HL-60 (cell line): ENCODE data around the gene HMCES.

Experiments used
- DNase-seq, 2 experiments: peaks; one replicate each; pipeline ENCODE4 v3.0.0-alpha.2; 2010 to 2020; ENCODE audit warnings: low read depth in 1 of 2, low spot score in 1 of 2
- H3K27ac ChIP-seq: fragments of 250-450 bp; sonication (Bioruptor Pico); replicated peaks from 2 replicates; pipeline ENCODE4 v1.5.1; 2020; ENCODE audit warnings: mild to moderate bottlenecking, moderate library complexity
- H3K27me3 ChIP-seq: fragments of 250-450 bp; sonication (Bioruptor Pico); 2 replicates; pipeline ENCODE4 v1.5.1; 2021; ENCODE audit warnings: mild to moderate bottlenecking, moderate library complexity; ENCODE audit not compliant: insufficient read depth, poor library complexity, severe bottlenecking
- H3K4me3 ChIP-seq: replicated peaks from 2 replicates; pipeline ENCODE4 v1.5.1; 2011; ENCODE audit warnings: mild to moderate bottlenecking, control low read depth, low read length; ENCODE audit not compliant: insufficient read depth
- GABPA ChIP-seq: IDR thresholded peaks from 2 replicates; pipeline ENCODE4 v1.6.1; 2012; ENCODE audit warnings: low read depth
- POLR2AphosphoS5 ChIP-seq: IDR thresholded peaks from 2 replicates; pipeline ENCODE4 v1.6.1; 2012; ENCODE audit warnings: low read depth
- SPI1 ChIP-seq: IDR thresholded peaks from 2 replicates; pipeline ENCODE4 v1.6.1; 2012; ENCODE audit warnings: low read depth, mild to moderate bottlenecking, borderline replicate concordance
- TF ChIP-seq, protein P1 (sequence below): IDR thresholded peaks from one replicate; pipeline ENCODE4 v1.5.1; 2011; ENCODE audit warnings: low read length, control low read depth, inconsistent platforms; ENCODE audit not compliant: insufficient read depth
- TF ChIP-seq, protein P2 (sequence below): IDR thresholded peaks from 2 replicates; pipeline ENCODE4 v1.6.1; 2012; ENCODE audit warnings: low read depth; ENCODE audit not compliant: insufficient replicate concordance

The HMCES gene

GRCh38 chr3:129323651-129324294 is 45.1 kb downstream of the HMCES start:
- TF ChIP-seq POLR2AphosphoS5: no peak
- TF ChIP-seq, protein P1, sequence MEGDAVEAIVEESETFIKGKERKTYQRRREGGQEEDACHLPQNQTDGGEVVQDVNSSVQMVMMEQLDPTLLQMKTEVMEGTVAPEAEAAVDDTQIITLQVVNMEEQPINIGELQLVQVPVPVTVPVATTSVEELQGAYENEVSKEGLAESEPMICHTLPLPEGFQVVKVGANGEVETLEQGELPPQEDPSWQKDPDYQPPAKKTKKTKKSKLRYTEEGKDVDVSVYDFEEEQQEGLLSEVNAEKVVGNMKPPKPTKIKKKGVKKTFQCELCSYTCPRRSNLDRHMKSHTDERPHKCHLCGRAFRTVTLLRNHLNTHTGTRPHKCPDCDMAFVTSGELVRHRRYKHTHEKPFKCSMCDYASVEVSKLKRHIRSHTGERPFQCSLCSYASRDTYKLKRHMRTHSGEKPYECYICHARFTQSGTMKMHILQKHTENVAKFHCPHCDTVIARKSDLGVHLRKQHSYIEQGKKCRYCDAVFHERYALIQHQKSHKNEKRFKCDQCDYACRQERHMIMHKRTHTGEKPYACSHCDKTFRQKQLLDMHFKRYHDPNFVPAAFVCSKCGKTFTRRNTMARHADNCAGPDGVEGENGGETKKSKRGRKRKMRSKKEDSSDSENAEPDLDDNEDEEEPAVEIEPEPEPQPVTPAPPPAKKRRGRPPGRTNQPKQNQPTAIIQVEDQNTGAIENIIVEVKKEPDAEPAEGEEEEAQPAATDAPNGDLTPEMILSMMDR: peak; percentile 12
- DNase-seq: no peak
- no peak overlapping the region for H3K4me3 ChIP-seq
- H3K27me3 ChIP-seq: no peaks in the 10 kb centered on the region
- no peak overlapping the region for H3K27ac ChIP-seq

GRCh38 chr3:129324855-129325254 is 46.2 kb downstream of the HMCES start:
- Histone ChIP-seq H3K27ac (no peak overlapping the region), H3K4me3 (no peak overlapping the region), H3K27me3 (no peaks in the 10 kb centered on the region)
- DNase-seq: no peak
- no peak for TF ChIP-seq POLR2AphosphoS5
- TF ChIP-seq, protein P2, sequence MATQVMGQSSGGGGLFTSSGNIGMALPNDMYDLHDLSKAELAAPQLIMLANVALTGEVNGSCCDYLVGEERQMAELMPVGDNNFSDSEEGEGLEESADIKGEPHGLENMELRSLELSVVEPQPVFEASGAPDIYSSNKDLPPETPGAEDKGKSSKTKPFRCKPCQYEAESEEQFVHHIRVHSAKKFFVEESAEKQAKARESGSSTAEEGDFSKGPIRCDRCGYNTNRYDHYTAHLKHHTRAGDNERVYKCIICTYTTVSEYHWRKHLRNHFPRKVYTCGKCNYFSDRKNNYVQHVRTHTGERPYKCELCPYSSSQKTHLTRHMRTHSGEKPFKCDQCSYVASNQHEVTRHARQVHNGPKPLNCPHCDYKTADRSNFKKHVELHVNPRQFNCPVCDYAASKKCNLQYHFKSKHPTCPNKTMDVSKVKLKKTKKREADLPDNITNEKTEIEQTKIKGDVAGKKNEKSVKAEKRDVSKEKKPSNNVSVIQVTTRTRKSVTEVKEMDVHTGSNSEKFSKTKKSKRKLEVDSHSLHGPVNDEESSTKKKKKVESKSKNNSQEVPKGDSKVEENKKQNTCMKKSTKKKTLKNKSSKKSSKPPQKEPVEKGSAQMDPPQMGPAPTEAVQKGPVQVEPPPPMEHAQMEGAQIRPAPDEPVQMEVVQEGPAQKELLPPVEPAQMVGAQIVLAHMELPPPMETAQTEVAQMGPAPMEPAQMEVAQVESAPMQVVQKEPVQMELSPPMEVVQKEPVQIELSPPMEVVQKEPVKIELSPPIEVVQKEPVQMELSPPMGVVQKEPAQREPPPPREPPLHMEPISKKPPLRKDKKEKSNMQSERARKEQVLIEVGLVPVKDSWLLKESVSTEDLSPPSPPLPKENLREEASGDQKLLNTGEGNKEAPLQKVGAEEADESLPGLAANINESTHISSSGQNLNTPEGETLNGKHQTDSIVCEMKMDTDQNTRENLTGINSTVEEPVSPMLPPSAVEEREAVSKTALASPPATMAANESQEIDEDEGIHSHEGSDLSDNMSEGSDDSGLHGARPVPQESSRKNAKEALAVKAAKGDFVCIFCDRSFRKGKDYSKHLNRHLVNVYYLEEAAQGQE: no peak
- TF ChIP-seq SPI1: no peak
- no peak for TF ChIP-seq GABPA
- TF ChIP-seq, protein P1: no peak

DNA sequence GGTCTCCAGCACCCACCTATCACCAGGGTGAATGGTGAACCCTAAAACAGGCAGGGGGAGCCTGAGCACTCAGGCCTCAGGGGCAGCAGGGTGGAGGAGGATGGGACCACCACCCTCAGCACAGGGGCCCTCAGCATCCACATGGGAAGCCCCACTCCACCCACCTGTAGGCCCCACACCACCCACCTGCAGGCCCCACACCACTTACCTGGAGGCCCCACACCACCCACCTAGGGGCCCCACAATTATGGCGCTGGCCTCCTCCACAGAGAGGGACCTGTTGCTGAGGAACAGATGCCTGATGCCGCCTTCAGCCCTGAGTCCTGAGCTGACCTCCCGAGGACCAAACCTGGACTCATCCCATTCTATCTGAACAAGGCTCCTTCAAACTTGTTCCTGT is 46.7 kb downstream of the HMCES start:
- DNase-seq: no peak
- Histone ChIP-seq H3K4me3 (no peak overlapping the region), H3K27me3 (no peaks in the 10 kb centered on the region), H3K27ac (no peak overlapping the region)
- no peak for TF ChIP-seq POLR2AphosphoS5
- TF ChIP-seq, protein P2: no peak
- TF ChIP-seq SPI1: no peak
- TF ChIP-seq, protein P1: no peak

DNA sequence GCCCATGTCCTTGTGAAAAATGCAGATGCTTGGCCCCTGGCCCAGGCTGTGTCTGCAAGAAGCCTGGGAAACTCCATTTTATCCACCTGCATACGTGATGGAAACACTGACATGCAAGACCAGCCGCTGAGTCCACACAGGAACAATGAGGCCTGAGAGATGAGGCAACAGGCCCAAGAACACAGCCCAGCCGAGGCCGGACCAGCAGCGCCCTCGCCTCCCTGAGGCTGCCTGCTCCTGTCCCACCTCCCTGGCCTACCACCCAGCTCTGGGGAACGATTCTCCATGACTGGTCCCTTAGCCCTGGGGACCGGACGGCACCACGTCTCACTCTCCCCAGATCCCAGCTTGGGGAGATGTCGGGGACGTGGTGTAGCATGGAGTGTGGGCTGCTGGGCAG is 47.5 kb downstream of the HMCES start:
- DNase-seq: no peak
- no peak overlapping the region for H3K4me3 ChIP-seq
- no peak overlapping the region for H3K27ac ChIP-seq
- no peaks in the 10 kb centered on the region for H3K27me3 ChIP-seq
- TF ChIP-seq, protein P1: no peak
- TF ChIP-seq POLR2AphosphoS5: no peak
- no peak for TF ChIP-seq GABPA
- TF ChIP-seq SPI1: no peak
- TF ChIP-seq, protein P2: no peak
